Endothelial cell of umbilical vein (primary cell): Measurements from ENCODE around the gene AKT2. TPM values are rescaled to one million over a fixed set of nuclear protein-coding genes. Genes with fewer than 3 reads are reported as not detected.

ENCODE experiments used
- BruUV-seq: library from RNA; stranded (reverse); fragments of 400-500 nt; replicated peaks from 2 replicates; lab custom pipeline; 2021; lab: Mats Ljungman, UMichigan
- CTCF ChIA-PET: fragments of 300-600, 350-600 bp; sonication (Branson Sonifier 250); formaldehyde crosslinking; loops from one replicate; lab custom pipeline; 2021; ENCODE audit warnings: antibody characterized with exemption, inconsistent platforms; lab: Charles Lee
- POLR2A ChIA-PET: fragments of 300-600, 350-600 bp; sonication (Branson Sonifier 250); formaldehyde crosslinking; loops from one replicate; lab custom pipeline; 2021; ENCODE audit warnings: antibody characterized with exemption, inconsistent platforms; lab: Charles Lee
- DNase-seq: peaks from one replicate; pipeline ENCODE4 v3.0.0-alpha.2; 2011; ENCODE audit warnings: low read depth, low spot score
- FAIRE-seq: peaks from 2 replicates; lab custom pipeline; 2011; peaks lifted over from hg19 to GRCh38; lab: Jason Lieb, UNC
- H2AFZ ChIP-seq: 2 replicates; pipeline ENCODE4 v1.6.0; 2012; ENCODE audit warnings: low read depth, low read length, control low read depth, inconsistent platforms
- H3K27ac ChIP-seq: 2 replicates; pipeline ENCODE4 v1.5.1; 2011; ENCODE audit warnings: low read depth, mild to moderate bottlenecking, control low read depth, low read length, moderate library complexity; ENCODE audit not compliant: insufficient read depth
- H3K27me3 ChIP-seq, 2 experiments: 2 replicates each; pipeline versions ENCODE4 v1.6.0 to v1.6.1; 2011; ENCODE audit warnings: low read length in 2 of 2, mixed read lengths in 1 of 2; ENCODE audit not compliant: control insufficient read depth in 2 of 2, insufficient read depth in 2 of 2
- H3K36me3 ChIP-seq, 2 experiments: 2 replicates in 1 of 2; 3 replicates in 1 of 2; pipeline ENCODE4 v1.5.1; 2011; ENCODE audit warnings: low read length in 2 of 2, mild to moderate bottlenecking in 1 of 2, moderate library complexity in 1 of 2; ENCODE audit not compliant: control insufficient read depth in 2 of 2, insufficient read depth in 2 of 2; ENCODE audit errors: extremely low read depth in 1 of 2
- H3K4me1 ChIP-seq: 3 replicates; pipeline ENCODE4 v1.5.1; 2011; ENCODE audit warnings: mild to moderate bottlenecking, low read length; ENCODE audit not compliant: control insufficient read depth, insufficient read depth; ENCODE audit errors: extremely low read depth
- H3K4me2 ChIP-seq: 2 replicates; pipeline ENCODE4 v1.6.1; 2011; ENCODE audit warnings: low read length, control low read depth, mixed read lengths; ENCODE audit not compliant: insufficient read depth
- H3K4me3 ChIP-seq, 3 experiments: fragments of 200-600 bp in 1 of 3; sonication (generic), shearing (Covaris generic) in 1 of 3; replicated peaks in 1 of 3; 2 replicates each; pipeline ENCODE4 v1.5.1; 2011 to 2016; ENCODE audit warnings: control low read depth in 3 of 3, low read length in 3 of 3, mild to moderate bottlenecking in 2 of 3, inconsistent platforms in 1 of 3, low read depth in 1 of 3, moderate library complexity in 1 of 3; ENCODE audit not compliant: insufficient read depth in 1 of 3
- H3K79me2 ChIP-seq: 2 replicates; pipeline ENCODE4 v1.6.0; 2012; ENCODE audit warnings: low read length, inconsistent platforms; ENCODE audit not compliant: control insufficient read depth, insufficient read depth
- H3K9ac ChIP-seq: replicated peaks from 2 replicates; pipeline ENCODE3; 2011; ENCODE audit warnings: low read length, control low read depth; ENCODE audit not compliant: insufficient read depth; ENCODE audit errors: extremely low read depth
- H3K9me1 ChIP-seq: replicated peaks from 3 replicates; pipeline ENCODE4 v1.6.0; 2011; ENCODE audit warnings: mild to moderate bottlenecking, low read length; ENCODE audit not compliant: control insufficient read depth, insufficient read depth; ENCODE audit errors: extremely low read depth
- H3K9me3 ChIP-seq: replicated peaks from 2 replicates; pipeline ENCODE4 v1.5.1; 2012; ENCODE audit warnings: low read length, inconsistent platforms; ENCODE audit not compliant: control insufficient read depth, insufficient read depth
- H4K20me1 ChIP-seq: replicated peaks from 2 replicates; pipeline ENCODE3; 2011; ENCODE audit warnings: mild to moderate bottlenecking, low read length; ENCODE audit not compliant: control insufficient read depth, insufficient read depth; ENCODE audit errors: extremely low read depth
- CTCF ChIP-seq, 2 donors: IDR thresholded peaks; 1 replicate in 1 of 2; 2 replicates in 1 of 2; pipeline ENCODE4 v1.5.1; 2011; ENCODE audit warnings: low read length in 2 of 2, mild to moderate bottlenecking in 2 of 2, moderate library complexity in 2 of 2, control low read depth in 1 of 2, inconsistent platforms in 1 of 2, low read depth in 1 of 2; ENCODE audit not compliant: insufficient read depth in 1 of 2; ENCODE audit errors: extremely low read depth in 1 of 2
- FOS ChIP-seq: IDR thresholded peaks from 2 replicates; pipeline ENCODE4 v1.6.1; 2011; ENCODE audit warnings: mild to moderate bottlenecking, low read length, moderate library complexity, borderline replicate concordance; ENCODE audit not compliant: insufficient read depth
- GATA2 ChIP-seq: IDR thresholded peaks from 2 replicates; pipeline ENCODE4 v1.7.0; 2011; ENCODE audit warnings: low read depth, mild to moderate bottlenecking, moderate library complexity, mixed read lengths, low read length; ENCODE audit not compliant: insufficient read length, insufficient read depth
- JUN ChIP-seq: IDR thresholded peaks from 2 replicates; pipeline ENCODE4 v1.6.1; 2011; ENCODE audit warnings: borderline replicate concordance, low read depth; ENCODE audit not compliant: insufficient read length, insufficient read depth
- MYC ChIP-seq: IDR thresholded peaks from one replicate; pipeline ENCODE4 v1.6.1; 2011; ENCODE audit warnings: mild to moderate bottlenecking, low read depth, low read length
- POLR2A ChIP-seq: IDR thresholded peaks from 2 replicates; pipeline ENCODE4 v1.6.1; 2012; ENCODE audit warnings: low read depth, mild to moderate bottlenecking, control low read depth, low read length
- POLR2AphosphoS5 ChIP-seq: IDR thresholded peaks from 2 replicates; pipeline ENCODE4 v1.6.1; 2012; ENCODE audit warnings: low read depth, mild to moderate bottlenecking, control low read depth, low read length, moderate library complexity; ENCODE audit not compliant: insufficient read depth
- dilution Hi-C: fragments of 300-500 bp; cut with MboI; formaldehyde crosslinking; loops from one replicate; pipeline ENCODE4 v1.15.0; 2019; ENCODE audit warnings: low sequenced_read_pairs; ENCODE audit not compliant: extremely low pct_ligation_motif_present
- intact Hi-C: fragments of 100-400 bp; cut with micrococcal nuclease; formaldehyde crosslinking; loops from one replicate; pipeline ENCODE4 v1.10.0; 2022
- polyA plus RNA-seq, 4 experiments: library from polyadenylated mRNA; depleted of rRNA in 3 of 4; stranded (reverse) in 3 of 4; unstranded in 1 of 4; fragments of >200 nt; gene quantifications; 2 replicates each; pipeline versions ENCODE4 v1.2.1 to v1.2.3, GENCODE V29; 2011 to 2012; ENCODE audit warnings: missing spikeins in 1 of 4
- total RNA-seq: library from RNA; stranded (reverse); gene quantifications from 2 replicates; pipeline ENCODE4 v1.2.3, GENCODE V29; 2021
- TF ChIP-seq, protein P1 (sequence below): IDR thresholded peaks from 2 replicates; pipeline ENCODE4 v1.6.1; 2011; ENCODE audit not compliant: insufficient read depth, insufficient read length

AKT2 gene
- total and polyA plus RNA-seq, 2 donors (not counting 3 experiments of a cell fraction or from before 2014, with no cell fraction given): 65.2 to 69.8 TPM

DNA sequence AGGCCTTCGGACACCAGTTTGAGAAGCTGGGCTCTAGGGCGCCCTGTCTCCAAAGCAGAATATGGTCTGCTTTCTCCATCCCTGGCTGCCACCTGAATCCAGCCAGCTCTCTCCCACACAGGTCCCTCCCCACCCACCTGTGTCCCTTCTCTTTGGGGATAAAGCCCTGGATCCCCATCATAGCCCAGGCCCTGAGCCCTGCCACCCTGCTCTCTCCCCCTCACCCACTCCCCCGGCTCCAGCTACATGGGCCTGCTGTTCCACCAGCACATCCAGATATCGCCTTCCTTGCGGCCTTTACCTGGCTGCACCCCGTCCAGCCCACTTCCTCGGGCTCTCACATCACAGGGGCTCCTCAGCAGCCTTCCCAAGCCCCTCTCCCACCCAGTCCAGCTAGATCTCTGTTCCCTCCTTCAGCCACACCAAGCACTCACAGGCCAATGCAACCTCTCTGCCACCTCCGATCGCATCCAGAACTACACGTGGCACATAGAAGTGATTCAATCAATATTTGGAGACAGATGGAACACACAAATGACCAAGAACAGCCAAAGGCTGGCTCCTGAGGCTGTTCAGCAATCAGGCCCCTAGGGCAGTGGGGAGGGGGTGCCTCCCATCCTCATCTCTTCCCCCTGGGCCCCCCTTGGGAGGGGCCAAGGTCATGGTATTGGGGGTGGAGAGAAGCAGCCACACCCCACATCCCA lies 7.6 kb downstream of the AKT2 start:
- Histone ChIP-seq H3K9me1 (no peaks in the 10 kb centered on the region), H4K20me1 (no peaks in the 10 kb centered on the region), H3K27ac (no peak overlapping the region), H3K4me2 (no peak overlapping the region), H3K4me3 (no peak overlapping the region), H3K27me3 (no peaks in the 10 kb centered on the region), H3K36me3 (peaks cover 0 to 3% of the 10 kb centered on the region in 2 experiments), H2AFZ (no peak overlapping the region), H3K9me3 (no peaks in the 10 kb centered on the region), H3K4me1 (no peaks in the 10 kb centered on the region), H3K9ac (no peak overlapping the region), H3K79me2 (peaks cover 87% of the 10 kb centered on the region)
- no peak for TF ChIP-seq MYC
- TF ChIP-seq CTCF (IDR thresholded peaks at IDR 0.05; ENCODE audit: extremely low read depth in 1 of 2, insufficient read depth in 1 of 2, low read depth in 1 of 2, low read length in 2 of 2): no peak
- no peak for TF ChIP-seq GATA2
- no peak for TF ChIP-seq FOS
- TF ChIP-seq POLR2AphosphoS5: no peak
- no peak for TF ChIP-seq JUN
- TF ChIP-seq, protein P1, sequence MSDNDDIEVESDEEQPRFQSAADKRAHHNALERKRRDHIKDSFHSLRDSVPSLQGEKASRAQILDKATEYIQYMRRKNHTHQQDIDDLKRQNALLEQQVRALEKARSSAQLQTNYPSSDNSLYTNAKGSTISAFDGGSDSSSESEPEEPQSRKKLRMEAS: no peak
- TF ChIP-seq POLR2A: no peak
- FAIRE-seq (no peak), DNase-seq (no peak)
- no TSS peak for BruUV-seq
- intact Hi-C loops: no loop called here
- POLR2A ChIA-PET: no interaction called here
- dilution Hi-C loops: no loop called here
- CTCF ChIA-PET: no interaction called here
